GM19193 (cell line): Measurements from ENCODE around the gene PLXNA4.

Source experiments
- POLR2A ChIP-seq: IDR thresholded peaks from 4 replicates; pipeline ENCODE4 v1.6.1; 2011; ENCODE audit not compliant: insufficient read depth, insufficient read length; ENCODE audit errors: extremely low read depth

Gene PLXNA4, protein sequence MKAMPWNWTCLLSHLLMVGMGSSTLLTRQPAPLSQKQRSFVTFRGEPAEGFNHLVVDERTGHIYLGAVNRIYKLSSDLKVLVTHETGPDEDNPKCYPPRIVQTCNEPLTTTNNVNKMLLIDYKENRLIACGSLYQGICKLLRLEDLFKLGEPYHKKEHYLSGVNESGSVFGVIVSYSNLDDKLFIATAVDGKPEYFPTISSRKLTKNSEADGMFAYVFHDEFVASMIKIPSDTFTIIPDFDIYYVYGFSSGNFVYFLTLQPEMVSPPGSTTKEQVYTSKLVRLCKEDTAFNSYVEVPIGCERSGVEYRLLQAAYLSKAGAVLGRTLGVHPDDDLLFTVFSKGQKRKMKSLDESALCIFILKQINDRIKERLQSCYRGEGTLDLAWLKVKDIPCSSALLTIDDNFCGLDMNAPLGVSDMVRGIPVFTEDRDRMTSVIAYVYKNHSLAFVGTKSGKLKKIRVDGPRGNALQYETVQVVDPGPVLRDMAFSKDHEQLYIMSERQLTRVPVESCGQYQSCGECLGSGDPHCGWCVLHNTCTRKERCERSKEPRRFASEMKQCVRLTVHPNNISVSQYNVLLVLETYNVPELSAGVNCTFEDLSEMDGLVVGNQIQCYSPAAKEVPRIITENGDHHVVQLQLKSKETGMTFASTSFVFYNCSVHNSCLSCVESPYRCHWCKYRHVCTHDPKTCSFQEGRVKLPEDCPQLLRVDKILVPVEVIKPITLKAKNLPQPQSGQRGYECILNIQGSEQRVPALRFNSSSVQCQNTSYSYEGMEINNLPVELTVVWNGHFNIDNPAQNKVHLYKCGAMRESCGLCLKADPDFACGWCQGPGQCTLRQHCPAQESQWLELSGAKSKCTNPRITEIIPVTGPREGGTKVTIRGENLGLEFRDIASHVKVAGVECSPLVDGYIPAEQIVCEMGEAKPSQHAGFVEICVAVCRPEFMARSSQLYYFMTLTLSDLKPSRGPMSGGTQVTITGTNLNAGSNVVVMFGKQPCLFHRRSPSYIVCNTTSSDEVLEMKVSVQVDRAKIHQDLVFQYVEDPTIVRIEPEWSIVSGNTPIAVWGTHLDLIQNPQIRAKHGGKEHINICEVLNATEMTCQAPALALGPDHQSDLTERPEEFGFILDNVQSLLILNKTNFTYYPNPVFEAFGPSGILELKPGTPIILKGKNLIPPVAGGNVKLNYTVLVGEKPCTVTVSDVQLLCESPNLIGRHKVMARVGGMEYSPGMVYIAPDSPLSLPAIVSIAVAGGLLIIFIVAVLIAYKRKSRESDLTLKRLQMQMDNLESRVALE (N-terminal part only)

GRCh38 chr7:132575982-132576720 is at the start of gene PLXNA4:
PLXNA4 (minus strand) TSS chr7:132576470; CDS start chr7:132508693, 67,777 bp downstream.
- TF ChIP-seq POLR2A = no peak

- TF ChIP-seq POLR2A = no peak
Observed at GRCh38 chr7:132625651-132626050, 49.4 kb upstream of the PLXNA4 start.

- TF ChIP-seq POLR2A = no peak
Observed at GRCh38 chr7:132622081-132622480, 45.8 kb upstream of the PLXNA4 start.

GRCh38 chr7:132619967-132620366 is 43.7 kb upstream of the PLXNA4 start:
- TF ChIP-seq POLR2A = no peak

- TF ChIP-seq POLR2A = no peak
Observed at GRCh38 chr7:132618956-132619305, 42.7 kb upstream of the PLXNA4 start.

DNA sequence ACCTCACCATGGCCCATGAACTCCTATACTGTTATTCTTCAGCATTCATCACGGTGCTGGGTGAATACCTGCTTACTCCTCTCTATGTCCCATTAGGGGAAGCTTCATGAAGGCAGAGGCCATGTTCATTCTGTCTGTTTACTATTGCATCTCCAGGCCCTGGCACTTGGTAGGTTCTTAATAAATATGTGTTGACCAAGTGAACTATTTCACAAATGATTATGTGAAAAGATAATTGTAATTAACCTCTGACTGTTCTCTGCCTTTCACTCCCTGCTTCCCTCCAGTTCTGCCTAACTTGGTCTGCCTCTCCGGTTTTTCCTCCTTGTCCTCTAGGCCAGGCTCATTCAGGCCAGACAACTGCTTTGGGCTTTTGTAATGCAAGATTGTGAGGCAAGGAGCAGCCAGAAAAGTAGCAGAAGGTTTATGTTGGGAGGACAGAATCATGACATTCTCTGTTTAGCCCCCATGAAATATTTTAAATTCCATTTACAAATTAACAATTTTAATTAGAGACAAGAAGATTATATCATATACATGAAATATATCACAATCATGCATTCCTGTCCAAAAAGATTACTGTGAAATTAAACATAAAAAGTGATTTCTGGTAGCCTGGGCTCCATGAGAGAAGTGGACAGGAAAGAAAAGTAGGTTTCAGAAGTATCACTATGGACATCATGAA is 42.1 kb upstream of the PLXNA4 start:
- no peak for TF ChIP-seq POLR2A

GRCh38 chr7:132614428-132615318 is 38.4 kb upstream of the PLXNA4 start:
- no peak for TF ChIP-seq POLR2A

DNA sequence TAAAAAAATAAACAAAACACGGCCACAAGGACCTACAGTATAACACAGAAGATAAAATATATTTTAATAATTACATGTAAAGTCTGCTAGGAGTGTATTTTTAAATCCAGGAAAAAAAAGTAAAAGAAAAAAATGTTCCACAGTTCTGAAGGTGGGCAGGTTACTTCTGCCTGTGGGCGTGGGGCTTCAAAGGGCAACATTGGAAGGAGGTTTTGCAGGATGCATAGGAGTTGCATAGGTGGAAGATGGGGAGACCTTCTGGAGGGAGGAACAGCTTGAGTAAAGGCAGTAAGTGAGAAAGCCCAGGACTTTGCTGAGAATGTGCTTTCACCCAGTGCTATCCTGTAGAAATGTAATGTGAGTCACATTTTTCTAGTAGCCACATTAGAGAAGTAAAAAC is 37.5 kb upstream of the PLXNA4 start:
- no peak for TF ChIP-seq POLR2A

DNA sequence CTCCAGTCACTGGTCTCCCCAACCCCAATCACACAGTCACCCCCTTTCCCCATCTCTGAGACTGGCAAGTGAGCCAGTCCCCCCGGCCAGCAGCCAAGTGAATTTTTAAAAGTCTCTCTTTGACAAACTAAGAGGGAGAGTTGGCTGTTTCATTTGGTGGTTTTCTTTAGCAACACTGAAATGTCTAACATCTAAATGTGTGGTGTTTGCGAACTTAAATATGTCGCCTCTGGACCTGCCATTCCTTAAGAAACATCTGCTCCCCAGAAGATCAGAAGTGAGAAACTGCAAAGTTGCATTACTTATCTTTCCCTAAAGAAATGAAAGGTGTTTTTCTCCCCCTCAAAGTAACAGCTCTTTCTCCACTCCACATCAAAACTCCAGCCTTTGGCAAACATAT is 34.7 kb upstream of the PLXNA4 start:
- TF ChIP-seq POLR2A = no peak

- TF ChIP-seq POLR2A = no peak
Observed at GRCh38 chr7:132609906-132610520, 33.7 kb upstream of the PLXNA4 start.

DNA sequence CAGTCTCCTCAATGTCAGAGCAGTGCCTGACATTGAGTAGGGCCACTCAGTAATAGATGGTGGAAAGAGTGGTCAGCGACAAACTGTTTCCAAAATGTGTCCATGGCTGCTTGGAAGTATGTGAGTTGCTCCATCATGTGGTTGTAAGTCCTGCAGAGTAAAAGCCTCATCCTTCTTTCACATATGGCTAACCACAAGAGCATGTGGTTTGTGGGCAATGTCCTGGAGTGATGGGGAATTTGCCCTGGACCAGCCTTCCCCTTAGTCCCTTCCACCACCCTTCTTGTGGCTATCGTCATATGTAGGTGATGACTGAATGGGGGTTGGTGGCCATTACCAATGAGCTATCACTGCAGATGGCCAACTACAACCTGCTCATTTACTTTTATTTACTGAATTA is 33.0 kb upstream of the PLXNA4 start:
- no peak for TF ChIP-seq POLR2A

GRCh38 chr7:132608523-132608922 is 32.3 kb upstream of the PLXNA4 start:
- no peak for TF ChIP-seq POLR2A

GRCh38 chr7:132607656-132608055 is 31.4 kb upstream of the PLXNA4 start:
- no peak for TF ChIP-seq POLR2A

GRCh38 chr7:132604121-132604520 is 27.9 kb upstream of the PLXNA4 start:
- no peak for TF ChIP-seq POLR2A
